Urothelium cell line (cell line): ENCODE data around the gene STK39.

Source experiments
- DNase-seq: peaks from one replicate; pipeline ENCODE4 v3.0.0; 2011; ENCODE audit warnings: low spot score, mixed read lengths
- FAIRE-seq: peaks from 2 replicates; lab custom pipeline; 2011; peaks lifted over from hg19 to GRCh38; lab: Jason Lieb, UNC

STK39 gene

DNA sequence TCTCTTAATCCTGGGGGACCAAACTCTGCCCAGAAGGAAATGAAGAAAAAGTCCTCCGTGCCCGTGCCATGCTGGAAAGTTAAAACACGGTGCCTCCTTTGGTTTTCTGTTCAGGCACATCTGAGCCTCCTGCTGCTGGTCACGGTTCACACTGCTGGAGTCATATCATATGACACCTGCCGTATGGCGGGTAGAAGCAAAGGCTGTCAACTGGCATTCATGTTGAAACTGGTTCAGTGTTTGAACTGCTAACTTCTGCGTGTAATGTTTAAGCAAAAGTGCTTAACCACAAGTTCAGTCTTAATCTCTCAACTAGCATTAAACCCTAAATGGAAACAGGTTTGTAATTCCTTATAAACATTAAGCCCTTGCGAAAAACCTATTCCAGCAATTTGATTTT lies 3.1 kb downstream of the STK39 start:
- FAIRE-seq (no peak), DNase-seq (no peak)

DNA sequence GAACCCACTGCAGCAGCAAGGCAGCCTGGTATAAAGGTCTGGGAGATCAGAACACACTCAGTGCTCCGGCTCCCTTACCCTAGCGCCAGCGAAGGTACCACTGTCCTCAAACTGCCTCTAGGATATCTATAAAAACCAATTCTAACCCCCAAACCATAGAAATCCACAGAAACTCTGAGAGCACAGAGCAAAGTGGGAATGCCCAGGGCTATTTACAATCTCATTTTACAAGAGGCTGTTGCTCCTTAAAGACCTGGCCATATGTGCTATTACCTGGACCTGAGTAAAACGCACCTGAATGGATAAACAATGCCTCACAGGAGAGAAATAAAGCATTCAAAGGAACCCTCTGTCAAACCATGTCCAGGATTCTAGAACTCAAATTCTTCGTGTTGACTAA lies 4.3 kb downstream of the STK39 start:
- DNase-seq (no peak), FAIRE-seq (no peak)

- FAIRE-seq (no peak), DNase-seq (no peak)
Observed at GRCh38 chr2:168241746-168242145, 5.6 kb downstream of the STK39 start.

- no peak for FAIRE-seq
- no peak for DNase-seq
Observed at GRCh38 chr2:168241208-168241607, 6.2 kb downstream of the STK39 start.

GRCh38 chr2:168239281-168239680 lies 8.1 kb downstream of the STK39 start:
- FAIRE-seq (no peak), DNase-seq (no peak)

DNA sequence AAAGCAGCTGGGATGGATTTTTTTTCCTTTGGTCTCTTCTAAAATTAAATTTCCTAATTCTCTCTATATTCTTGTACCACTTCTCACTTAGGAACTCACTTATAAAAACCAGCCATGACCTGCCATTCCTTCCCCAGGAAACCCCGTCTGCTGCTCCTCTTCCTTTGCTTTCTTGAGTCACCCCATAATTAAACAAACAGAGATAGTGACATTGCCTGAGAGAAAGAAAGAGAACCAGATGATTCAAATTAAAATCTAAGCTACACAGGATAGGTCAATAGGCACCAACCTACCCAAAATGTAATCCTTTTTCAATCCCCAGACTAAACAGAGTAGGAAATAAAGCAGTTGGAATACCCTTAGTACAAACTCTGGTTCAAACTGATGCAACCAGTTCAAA lies 9.7 kb downstream of the STK39 start:
- no peak for DNase-seq
- FAIRE-seq = no peak

GRCh38 chr2:168234407-168235085 lies 12.8 kb downstream of the STK39 start:
- FAIRE-seq (no peak), DNase-seq (no peak)

- DNase-seq (no peak), FAIRE-seq (no peak)
Observed at GRCh38 chr2:168233726-168234406, 13.5 kb downstream of the STK39 start.

DNA sequence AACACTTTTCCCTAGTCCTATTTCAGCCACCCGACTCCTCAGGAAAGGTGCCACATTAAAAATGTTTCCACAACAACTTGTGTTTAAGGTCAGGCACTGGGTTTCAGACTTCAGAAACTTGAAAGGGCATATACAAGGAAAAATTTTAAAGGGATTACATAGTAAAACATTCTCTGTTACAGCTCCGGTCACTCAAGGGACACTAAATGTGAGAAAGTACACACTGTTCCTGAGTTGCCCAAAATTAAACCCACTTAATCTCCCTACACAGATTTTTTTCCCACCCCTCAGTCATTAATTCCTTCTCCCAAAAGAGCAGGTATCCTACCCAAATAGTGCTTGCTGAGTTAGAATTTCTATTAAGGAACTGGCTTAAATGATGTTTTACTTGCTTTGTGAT lies 14.2 kb downstream of the STK39 start:
- DNase-seq = no peak
- no peak for FAIRE-seq

- DNase-seq (no peak), FAIRE-seq (no peak)
Observed at GRCh38 chr2:168231609-168232241, 15.7 kb downstream of the STK39 start.

- DNase-seq (no peak), FAIRE-seq (no peak)
Observed at GRCh38 chr2:168230389-168230788, 17.0 kb downstream of the STK39 start.

GRCh38 chr2:168224346-168224745 lies 23.0 kb downstream of the STK39 start:
- no peak for FAIRE-seq
- no peak for DNase-seq

DNA sequence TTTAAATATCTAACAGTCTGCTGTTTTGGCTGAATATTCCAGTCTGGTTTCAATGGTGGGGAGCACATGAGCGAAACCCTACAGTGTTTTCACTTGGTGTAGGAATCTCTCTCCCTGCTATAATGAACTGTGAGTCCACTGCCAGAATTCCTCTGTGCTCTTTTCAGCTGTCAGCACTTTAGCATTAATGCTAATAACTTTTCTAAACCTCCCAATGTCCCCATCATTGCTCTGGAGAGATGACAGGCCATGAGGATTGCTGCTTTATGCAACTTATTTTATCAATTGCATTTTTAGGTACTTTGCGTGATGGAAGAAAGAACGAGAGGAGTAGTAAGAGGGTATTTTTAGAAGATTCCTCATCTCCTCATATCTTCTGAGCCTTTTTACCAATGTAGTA lies 25.3 kb downstream of the STK39 start:
- no peak for DNase-seq
- FAIRE-seq = no peak

DNA sequence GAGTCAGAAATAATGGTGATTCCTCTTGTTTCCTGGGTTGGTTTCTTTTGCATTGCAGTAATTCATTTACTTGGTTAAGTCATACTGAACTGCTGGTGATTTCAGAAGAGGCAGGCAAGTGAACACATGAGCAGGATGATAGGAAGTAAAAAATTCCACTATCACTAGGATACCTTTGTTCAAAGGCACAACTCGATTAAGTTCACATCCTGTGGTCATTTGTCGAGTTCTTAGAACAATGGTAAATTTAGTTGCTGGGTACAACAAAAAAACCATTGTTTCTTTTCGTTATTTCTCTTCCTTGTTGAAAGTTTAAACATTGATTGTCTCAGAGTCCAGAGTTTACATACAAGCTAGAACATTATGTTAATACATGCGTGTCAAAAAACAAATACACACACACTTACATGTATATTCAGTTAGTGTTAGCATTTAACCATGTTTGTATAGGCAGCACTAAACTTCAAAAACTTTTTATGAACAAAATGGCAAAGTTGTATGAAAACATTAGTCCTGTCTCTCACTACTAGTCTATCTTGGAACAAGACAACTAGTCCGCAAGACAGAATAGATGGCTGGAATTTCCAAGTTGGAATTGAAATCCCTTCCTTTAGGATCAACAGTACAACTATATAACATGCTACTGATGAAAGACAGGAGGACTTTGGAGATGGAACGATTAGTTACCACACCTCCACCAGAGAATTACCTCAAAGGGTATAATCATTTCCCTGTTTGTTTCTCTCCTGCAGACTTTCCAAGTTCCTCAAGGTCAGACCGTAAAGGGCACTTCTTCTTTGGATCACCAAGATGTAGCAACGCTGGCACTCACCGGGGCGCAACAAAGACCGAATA lies 26.2 kb downstream of the STK39 start:
- no peak for FAIRE-seq
- DNase-seq = peak; percentile 14

DNA sequence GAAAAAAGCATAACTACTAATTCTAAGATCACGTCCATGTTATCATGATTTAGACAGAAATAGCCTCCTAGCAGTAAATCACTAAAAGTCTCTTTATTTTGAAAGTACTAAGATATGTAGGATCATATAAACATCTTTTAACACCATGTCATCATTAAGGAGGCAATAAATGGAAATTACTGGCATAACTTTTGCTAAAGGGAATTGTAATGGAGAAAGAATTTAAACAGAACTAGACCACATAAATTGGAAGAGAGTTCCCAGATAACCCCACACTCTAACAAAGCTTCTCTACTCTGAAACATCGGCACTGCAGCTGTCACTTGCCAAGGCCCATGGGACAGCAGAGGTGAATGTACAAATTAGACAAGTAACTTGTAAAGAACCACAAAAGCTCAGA lies 29.5 kb downstream of the STK39 start:
- DNase-seq = no peak
- FAIRE-seq = no peak

- DNase-seq = no peak
- no peak for FAIRE-seq
Observed at GRCh38 chr2:168216351-168217005, 30.9 kb downstream of the STK39 start.

GRCh38 chr2:168215813-168216212 lies 31.6 kb downstream of the STK39 start:
- FAIRE-seq = no peak

GRCh38 chr2:168212866-168213265 lies 34.5 kb downstream of the STK39 start:
- no peak for FAIRE-seq
- no peak for DNase-seq

More at GRCh38 chr2:168215813-168216212, 31.6 kb downstream of the STK39 start:
- no peak for DNase-seq

DNA sequence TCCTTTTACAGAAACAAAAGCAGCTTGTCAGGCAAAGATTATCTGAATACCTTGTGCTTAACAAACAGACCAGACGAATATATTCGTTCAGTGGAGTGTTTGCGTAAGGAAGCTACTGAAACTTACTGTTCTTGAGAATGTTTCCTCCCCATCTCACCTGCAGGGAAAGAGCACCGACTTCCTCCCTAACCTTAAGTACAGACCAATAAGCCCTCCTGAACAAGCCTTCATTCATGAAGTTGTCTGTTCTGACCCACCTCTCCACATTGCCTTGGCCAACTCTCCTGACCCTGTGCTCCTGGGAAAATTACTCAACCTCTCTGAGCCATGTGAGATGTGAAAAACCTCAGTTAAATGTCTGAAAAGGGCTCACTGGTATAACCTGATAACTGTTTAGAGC lies 35.2 kb downstream of the STK39 start:
- FAIRE-seq (no peak), DNase-seq (no peak)

DNA sequence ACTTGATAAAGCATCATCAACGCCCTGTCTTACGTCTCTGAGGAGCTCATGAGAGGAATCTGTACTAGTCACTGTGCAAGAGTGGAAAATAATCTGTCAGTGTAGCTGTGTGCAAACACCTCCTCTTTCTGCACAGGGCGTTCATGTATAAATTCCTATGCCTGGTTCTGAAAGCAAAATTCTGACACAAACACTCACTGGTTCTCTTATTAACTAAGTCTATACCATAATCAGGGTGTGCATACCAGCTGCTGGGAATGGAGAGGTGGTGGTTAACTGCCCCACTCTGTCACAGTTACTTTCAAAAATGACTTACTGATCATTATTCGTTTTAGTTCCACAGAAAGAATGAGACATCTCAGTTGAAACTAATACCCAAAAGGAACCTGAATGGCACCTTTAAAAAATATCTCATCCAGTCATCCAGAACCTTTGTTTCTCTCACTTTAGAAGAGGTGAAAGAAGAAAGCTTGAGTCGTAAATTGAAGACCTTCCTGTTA lies 35.7 kb downstream of the STK39 start:
- no peak for FAIRE-seq
- DNase-seq = no peak
